HG03442 (cell line): ENCODE results near the gene CTNNA2.

Source experiments
- ATAC-seq: cut with Tn5 transposase; IDR thresholded peaks from one replicate; pipeline ENCODE4 v1.9.1; 2021; ENCODE audit warnings: mild to moderate bottlenecking, moderate library complexity; ENCODE audit not compliant: unreplicated experiment

Gene CTNNA2

DNA sequence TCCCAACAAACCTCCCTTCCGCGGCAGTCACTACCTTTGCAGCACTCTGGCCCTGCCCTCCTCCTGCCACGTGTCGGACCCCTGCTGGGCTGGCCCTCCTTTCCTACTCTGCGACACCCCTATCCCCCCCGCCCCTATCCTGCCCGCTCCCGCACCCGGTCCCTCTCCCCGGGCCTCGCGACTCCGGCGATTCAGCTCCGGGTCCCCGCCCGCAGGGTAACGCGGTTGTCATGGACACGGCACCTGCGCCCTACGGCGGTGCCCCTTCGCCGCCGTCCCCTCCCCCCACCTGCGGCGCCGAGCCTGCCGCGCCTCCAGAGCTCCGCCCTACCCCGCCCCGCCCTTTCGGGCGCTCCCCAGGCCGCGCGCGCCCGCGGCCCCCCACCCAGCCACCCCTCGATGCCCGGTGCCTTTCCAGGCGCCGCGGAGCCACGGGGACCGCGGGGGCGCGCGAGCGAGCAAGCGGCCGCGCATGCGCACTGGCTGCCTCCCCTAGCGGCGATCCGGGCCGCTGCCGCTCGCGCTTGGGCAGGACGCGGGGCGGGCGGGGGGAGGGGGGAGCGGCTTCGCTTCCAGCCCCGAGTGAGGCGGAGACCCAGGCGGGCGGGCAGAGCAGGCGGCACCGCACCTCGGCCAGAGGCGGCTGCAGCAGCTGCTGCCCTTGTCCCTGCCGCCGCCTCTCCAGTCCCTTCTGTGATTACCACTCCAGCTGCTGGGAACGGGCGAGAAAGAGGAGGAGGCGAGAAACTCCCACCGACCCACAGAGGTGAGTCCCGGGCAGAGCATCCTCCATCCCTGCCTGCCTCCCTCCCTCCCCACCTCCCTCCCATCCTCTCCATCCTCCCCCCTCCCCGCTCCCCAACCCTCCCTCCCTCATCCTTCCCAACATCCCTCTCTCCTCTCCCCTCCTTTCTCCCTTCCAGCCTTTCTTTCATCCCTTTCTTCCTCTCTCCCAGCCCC, at the start of gene CTNNA2:
CTNNA2 (plus strand) TSS at position 610 of the 960 bp plus-strand sequence.
- ATAC-seq = peak; percentile 71

- ATAC-seq = no peak
Measured at GRCh38 chr2:79487399-79487798, 25.5 kb upstream of the CTNNA2 start.

GRCh38 chr2:79511320-79511951, 1.4 kb upstream of the CTNNA2 start:
- no peak for ATAC-seq

- no peak for ATAC-seq
Measured at GRCh38 chr2:79513711-79514110, 860 bp downstream of the CTNNA2 start.

- ATAC-seq = no peak
Measured at GRCh38 chr2:79529636-79530035, 16.8 kb downstream of the CTNNA2 start.

DNA sequence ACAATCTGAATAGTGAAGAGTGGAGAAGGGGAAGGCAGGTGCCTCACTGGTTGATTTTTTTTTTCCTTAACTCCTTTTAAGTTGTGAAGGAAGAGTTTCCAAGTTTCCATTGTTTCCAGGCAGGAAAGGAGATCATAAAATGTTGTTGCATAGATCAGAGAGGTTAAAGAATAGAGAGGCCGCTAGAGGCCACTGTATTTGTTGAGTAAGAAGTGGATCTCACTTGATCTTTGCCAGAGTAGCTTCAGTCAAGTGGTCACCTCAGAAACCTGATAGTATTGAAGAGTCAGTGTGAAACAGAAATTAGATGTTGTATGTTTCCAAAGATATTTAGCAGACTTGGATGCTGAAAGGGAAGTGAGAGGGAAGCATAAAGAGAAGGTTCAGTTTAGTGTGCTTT, 17.6 kb downstream of the CTNNA2 start:
- ATAC-seq = no peak

DNA sequence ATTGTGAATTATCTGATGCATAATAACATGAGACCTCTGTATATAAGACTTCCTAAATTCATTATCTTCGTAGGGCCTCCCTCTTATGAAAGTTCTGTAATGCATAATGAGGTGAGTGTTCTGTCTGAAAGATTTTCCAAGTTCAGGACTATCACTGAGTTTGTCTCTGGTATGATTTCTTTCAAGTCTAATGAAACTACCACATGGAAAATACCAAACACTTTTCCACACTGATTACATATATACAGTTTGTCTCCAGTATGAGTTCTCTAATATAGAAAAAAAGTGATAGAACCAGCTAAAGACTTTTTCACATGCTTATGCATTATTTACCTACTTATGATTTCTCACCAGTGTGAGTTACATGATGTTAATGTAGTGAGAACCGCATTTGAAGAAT, 34.7 kb downstream of the CTNNA2 start:
- no peak for ATAC-seq

DNA sequence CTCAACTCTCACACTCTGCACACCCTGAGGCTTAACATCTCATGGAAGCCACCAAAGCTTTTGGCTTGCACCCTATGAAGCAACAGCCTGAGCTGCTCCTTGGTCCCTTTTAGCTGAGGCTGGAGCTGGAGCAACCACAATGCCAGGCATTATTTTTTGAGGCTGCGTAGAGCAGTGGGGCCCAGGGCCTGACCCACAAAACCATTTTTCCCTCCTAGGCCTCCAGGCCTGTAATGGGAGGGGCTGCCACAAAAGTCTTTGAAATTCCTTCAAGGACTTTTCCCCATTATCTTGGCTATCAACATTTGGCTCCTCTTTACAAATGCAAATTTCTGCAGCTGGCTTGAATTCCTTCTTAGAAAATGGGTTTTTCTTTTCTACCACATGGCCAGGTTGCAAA, 39.8 kb downstream of the CTNNA2 start:
- ATAC-seq = no peak

GRCh38 chr2:79554899-79555298, 42.0 kb downstream of the CTNNA2 start:
- no peak for ATAC-seq

DNA sequence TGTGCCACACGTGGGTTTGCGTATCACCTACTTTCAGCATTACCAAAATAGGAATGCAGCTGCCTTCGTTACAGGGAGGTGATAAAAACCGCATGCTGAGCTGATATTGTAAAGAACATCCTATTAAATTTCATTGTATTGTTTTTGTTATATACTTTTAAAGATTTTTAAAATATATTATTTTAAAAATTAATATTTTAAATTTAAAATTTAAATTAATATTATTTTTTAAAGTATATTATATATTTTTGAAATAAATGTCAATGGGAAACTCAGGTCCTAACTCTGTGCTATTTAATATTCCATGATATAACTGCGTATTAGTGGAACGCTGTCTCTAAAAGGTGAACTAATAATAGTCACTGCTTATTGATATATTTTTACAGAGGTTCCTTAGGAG, 51.2 kb downstream of the CTNNA2 start:
- ATAC-seq = no peak

DNA sequence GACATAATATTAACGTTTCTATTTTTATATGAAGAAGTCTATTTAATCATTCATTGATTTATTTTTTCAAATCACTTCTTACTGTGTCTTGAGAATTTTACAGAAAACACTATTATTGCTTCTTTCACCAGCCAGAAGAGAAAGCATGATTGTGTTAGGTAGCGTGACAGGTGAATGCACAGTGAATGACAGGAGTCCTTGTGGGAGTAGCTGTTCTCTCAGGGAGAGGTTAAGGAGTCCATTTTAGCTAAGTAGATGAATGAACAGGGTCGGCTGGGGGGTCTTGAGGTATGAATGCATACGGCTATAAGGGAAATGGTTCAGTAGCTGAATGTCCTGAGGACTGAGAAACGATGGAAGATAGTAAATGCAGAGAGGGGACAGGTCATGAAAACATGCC, 56.2 kb downstream of the CTNNA2 start:
- no peak for ATAC-seq

- ATAC-seq = no peak
Measured at GRCh38 chr2:79573895-79574674, 61.2 kb downstream of the CTNNA2 start.

DNA sequence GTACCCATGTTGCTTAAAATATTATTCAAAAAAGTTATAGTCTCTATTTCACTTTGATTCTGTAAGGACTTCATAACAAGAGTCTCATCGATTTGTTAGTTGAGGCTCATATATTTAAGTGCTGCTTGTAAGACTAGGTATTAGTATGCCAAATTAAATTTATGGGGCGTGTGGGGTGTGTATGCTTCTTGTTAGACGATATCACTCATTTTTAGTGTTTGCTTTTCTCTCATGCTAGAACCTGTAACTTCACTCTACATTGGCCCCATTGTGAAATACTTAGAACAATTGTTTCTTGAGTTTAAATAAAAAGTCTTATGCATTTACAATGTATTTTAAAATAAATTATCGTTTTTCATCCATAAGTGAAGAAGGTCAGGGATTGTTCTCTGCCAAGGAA, 63.6 kb downstream of the CTNNA2 start:
- ATAC-seq = no peak

GRCh38 chr2:79578952-79579351, 66.1 kb downstream of the CTNNA2 start:
- no peak for ATAC-seq

- no peak for ATAC-seq
Measured at GRCh38 chr2:79580175-79580574, 67.3 kb downstream of the CTNNA2 start.

DNA sequence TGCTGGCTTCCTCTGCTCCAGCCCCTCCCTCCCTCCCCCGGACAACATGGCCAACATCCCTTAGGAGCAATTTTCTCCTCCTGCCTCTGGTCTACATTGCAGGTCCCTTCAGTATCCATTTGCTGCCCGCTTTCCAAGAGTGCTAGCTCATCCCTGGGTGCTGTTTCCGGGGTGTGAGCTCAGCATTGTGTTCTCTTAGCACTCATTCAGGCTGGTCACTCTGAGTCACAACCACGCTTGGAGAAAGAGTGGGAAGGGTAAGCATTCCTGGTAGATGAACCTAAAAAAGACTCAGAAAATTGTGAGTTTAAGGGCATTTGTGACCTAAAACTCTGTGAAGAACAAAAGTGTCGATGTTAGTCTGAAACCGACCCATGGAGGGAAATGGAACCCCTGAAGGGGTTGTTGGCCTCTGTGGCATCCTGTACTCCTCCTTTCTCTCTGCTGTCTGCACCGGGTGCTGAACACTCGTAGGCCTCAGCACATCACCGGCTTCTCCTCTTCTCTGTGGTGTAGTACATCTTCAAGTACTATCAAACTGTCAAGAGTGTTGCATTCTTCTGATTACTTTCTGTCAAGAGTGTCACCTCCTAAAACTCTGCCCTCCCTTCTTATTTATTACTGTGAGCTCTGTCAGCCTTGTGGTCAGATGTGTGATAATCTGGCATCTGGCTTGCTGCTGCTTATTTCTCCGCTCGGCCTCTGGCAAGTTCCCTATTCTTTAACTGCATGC, 73.0 kb downstream of the CTNNA2 start:
- no peak for ATAC-seq

- no peak for ATAC-seq
Measured at GRCh38 chr2:79591281-79591680, 78.4 kb downstream of the CTNNA2 start.

DNA sequence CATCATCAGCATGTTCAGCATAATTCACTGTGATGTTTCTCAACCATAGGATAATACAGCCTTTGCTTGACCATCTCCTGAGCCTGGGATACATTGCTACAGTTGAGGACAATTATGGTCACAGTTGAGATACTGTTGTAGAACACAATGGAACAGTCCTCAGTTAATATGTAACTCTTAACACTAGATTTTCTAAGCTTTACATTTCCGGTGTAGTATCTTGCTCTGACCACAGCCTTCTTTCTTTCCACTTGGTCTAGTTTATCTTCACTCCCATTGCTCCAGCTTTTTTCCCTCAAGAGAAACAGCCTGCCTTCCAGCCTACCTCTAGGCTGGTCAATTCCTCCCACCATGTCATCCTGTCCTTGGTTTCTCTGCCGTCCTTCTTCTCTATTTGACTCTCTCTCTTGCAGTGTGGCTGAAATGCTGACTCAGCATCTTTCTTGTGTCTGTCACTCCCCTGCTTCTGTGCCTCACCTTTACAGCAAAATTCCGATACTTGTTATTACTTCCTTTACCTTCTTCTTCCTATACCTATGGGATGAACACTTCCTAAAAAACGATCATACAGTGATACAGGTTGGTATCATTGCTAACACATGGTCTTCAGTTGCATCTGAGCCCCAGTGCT, 80.5 kb downstream of the CTNNA2 start:
- no peak for ATAC-seq

DNA sequence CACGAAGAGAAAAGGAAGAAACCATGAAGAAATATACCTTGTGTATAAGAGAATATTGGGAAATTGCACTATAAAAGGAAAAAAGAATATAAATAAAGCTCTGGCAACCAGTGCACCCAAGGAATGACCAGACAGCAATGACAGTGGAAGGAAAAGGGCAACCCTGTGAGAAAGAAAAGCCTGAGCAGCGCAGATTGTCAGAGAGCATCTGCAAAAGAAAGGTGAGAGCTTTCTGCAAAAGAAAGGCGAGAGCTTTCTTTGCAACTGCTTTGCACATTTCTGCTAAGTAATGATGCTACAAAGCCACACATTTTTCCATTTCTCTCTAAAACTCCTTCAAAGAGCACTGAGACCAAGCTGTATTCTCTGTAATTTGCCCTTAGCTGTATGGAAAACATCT, 83.6 kb downstream of the CTNNA2 start:
- ATAC-seq = no peak

GRCh38 chr2:79604748-79605147, 91.9 kb downstream of the CTNNA2 start:
- no peak for ATAC-seq
